ENCODE measurements around the gene VAV2. TPM values are rescaled to one million over a fixed set of nuclear protein-coding genes. Genes with fewer than 3 reads are reported as not detected.

VAV2 gene
- total RNA-seq, 2 experiments from 2014 or later: 11.0 to 27.8 TPM

GRCh38 chr9:133987946-133988665, 4.0 kb downstream of the VAV2 start:
- no peak overlapping the region for H2AFZ ChIP-seq (ENCODE audit: low read length)
- H4K20me1 ChIP-seq (ENCODE audit: insufficient read depth, low read length): peaks cover 3% of the 10 kb centered on the region; the same call in 1 of the 2 replicates
- no peaks in the 10 kb centered on the region for H3K36me3 ChIP-seq (ENCODE audit: insufficient read depth, low read length)
- no peaks in the 10 kb centered on the region for H3K9me2 ChIP-seq (ENCODE audit: insufficient read depth, low read length)
- no TSS peak for BruUV-seq (replicated peaks)
- peaks cover 10% of the 10 kb centered on the region for H3K4me1 ChIP-seq (ENCODE audit: insufficient read depth, low read length, poor library complexity, severe bottlenecking)
- H3K79me2 ChIP-seq (ENCODE audit: insufficient read depth, low read depth, low read length): 0 out of 2 replicates have a peak, but pooled peaks cover 6% of the 10 kb centered on the region
- POLR2A ChIA-PET: no interaction called here
- H3K27ac ChIP-seq (ENCODE audit: low read depth, low read length, poor library complexity, severe bottlenecking): no peak overlapping the region
- H3K9me3 ChIP-seq (ENCODE audit: low read length): no peaks in the 10 kb centered on the region
- CTCF ChIA-PET (ENCODE audit: unreplicated experiment): interaction anchor here (0.7 kb wide), 1 partner anchor 167 kb away, joined by 8 read pairs; no protein-coding TSS in a partner anchor
- H3K4me2 ChIP-seq (ENCODE audit: low read length): no peak overlapping the region
- intact Hi-C loops (cut with micrococcal nuclease; ENCODE audit: unreplicated experiment): no loop called here
- DNase-seq (ENCODE audit: low spot score): no peak
- no peak for TF ChIP-seq CTCF (conservative IDR thresholded peaks at IDR 0.05; ENCODE audit: low read length)
- TF ChIP-seq EZH2phosphoT487 (IDR thresholded peaks at IDR 0.05; ENCODE audit: borderline replicate concordance, low read depth, low read length): no peak
- H3K4me3 ChIP-seq (ENCODE audit: low read depth, low read length, poor library complexity, severe bottlenecking): no peak overlapping the region

- intact Hi-C loops (cut with micrococcal nuclease; ENCODE audit: unreplicated experiment): no loop called here
- no peak overlapping the region for H3K4me2 ChIP-seq (ENCODE audit: low read length)
- H4K20me1 ChIP-seq (ENCODE audit: insufficient read depth, low read length): peaks cover 3% of the 10 kb centered on the region; the same call in 1 of the 2 replicates
- no peaks in the 10 kb centered on the region for H3K36me3 ChIP-seq (ENCODE audit: insufficient read depth, low read length)
- no TSS peak for BruUV-seq (replicated peaks)
- H3K79me2 ChIP-seq (ENCODE audit: insufficient read depth, low read depth, low read length): 0 out of 2 replicates have a peak, but pooled peaks cover 6% of the 10 kb centered on the region
- no peak overlapping the region for H3K4me3 ChIP-seq (ENCODE audit: low read depth, low read length, poor library complexity, severe bottlenecking)
- H3K4me1 ChIP-seq (ENCODE audit: insufficient read depth, low read length, poor library complexity, severe bottlenecking): peaks cover 10% of the 10 kb centered on the region
- no peak overlapping the region for H2AFZ ChIP-seq (ENCODE audit: low read length)
- H3K9me3 ChIP-seq (ENCODE audit: low read length): no peaks in the 10 kb centered on the region
- TF ChIP-seq CTCF (conservative IDR thresholded peaks at IDR 0.05; ENCODE audit: low read length): no peak
- TF ChIP-seq EZH2phosphoT487 (IDR thresholded peaks at IDR 0.05; ENCODE audit: borderline replicate concordance, low read depth, low read length): no peak
- DNase-seq (ENCODE audit: low spot score): no peak
- POLR2A ChIA-PET: no interaction called here
- H3K9me2 ChIP-seq (ENCODE audit: insufficient read depth, low read length): no peaks in the 10 kb centered on the region
- CTCF ChIA-PET (ENCODE audit: unreplicated experiment): no interaction called here
- no peak overlapping the region for H3K27ac ChIP-seq (ENCODE audit: low read depth, low read length, poor library complexity, severe bottlenecking)
These were observed 4.7 kb downstream of the VAV2 start for GRCh38 chr9:133987446-133987788.

- no peak overlapping the region for H3K27ac ChIP-seq (ENCODE audit: low read depth, low read length, poor library complexity, severe bottlenecking)
These were observed 5.2 kb downstream of the VAV2 start for GRCh38 chr9:133986774-133987445.

More at GRCh38 chr9:133986774-133987445, 5.2 kb downstream of the VAV2 start:
- H3K4me2 ChIP-seq (ENCODE audit: low read length): no peak overlapping the region
- intact Hi-C loops (cut with micrococcal nuclease; ENCODE audit: unreplicated experiment): no loop called here
- no peak overlapping the region for H2AFZ ChIP-seq (ENCODE audit: low read length)
- H4K20me1 ChIP-seq (ENCODE audit: insufficient read depth, low read length): peaks cover 3% of the 10 kb centered on the region; the same call in 1 of the 2 replicates
- DNase-seq (ENCODE audit: low spot score): no peak
- ChIA-PET CTCF (ENCODE audit: unreplicated experiment) (no interaction called here), POLR2A (no interaction called here)
- TF ChIP-seq EZH2phosphoT487 (IDR thresholded peaks at IDR 0.05; ENCODE audit: borderline replicate concordance, low read depth, low read length): no peak
- TF ChIP-seq CTCF (conservative IDR thresholded peaks at IDR 0.05; ENCODE audit: low read length): no peak
- H3K9me3 ChIP-seq (ENCODE audit: low read length): no peaks in the 10 kb centered on the region
- no peaks in the 10 kb centered on the region for H3K9me2 ChIP-seq (ENCODE audit: insufficient read depth, low read length)
- no TSS peak for BruUV-seq (replicated peaks)
- no peaks in the 10 kb centered on the region for H3K36me3 ChIP-seq (ENCODE audit: insufficient read depth, low read length)
- H3K4me3 ChIP-seq (ENCODE audit: low read depth, low read length, poor library complexity, severe bottlenecking): no peak overlapping the region
- H3K4me1 ChIP-seq (ENCODE audit: insufficient read depth, low read length, poor library complexity, severe bottlenecking): peaks cover 13% of the 10 kb centered on the region
- 0 out of 2 replicates have a peak, but pooled peaks cover 6% of the 10 kb centered on the region for H3K79me2 ChIP-seq (ENCODE audit: insufficient read depth, low read depth, low read length)
